Measurements from ENCODE around the gene NUB1. TPM values are rescaled to one million over a fixed set of nuclear protein-coding genes. Genes with fewer than 3 reads are reported as not detected.

NUB1 gene
- total RNA-seq, 2 donors from 2014 or later: 42.3 to 55.2 TPM

- no peak for TF ChIP-seq CTCF (IDR thresholded peaks at IDR 0.05)
- no peaks in the 10 kb centered on the region for H3K27me3 ChIP-seq
- intact Hi-C loops (cut with DNase I): no loop called here
- H3K36me3 ChIP-seq: no peaks in the 10 kb centered on the region
- peaks cover 5% of the 10 kb centered on the region for H3K4me1 ChIP-seq
- H3K4me3 ChIP-seq: no peak overlapping the region
- no peak for DNase-seq
- H3K27ac ChIP-seq: no peak overlapping the region
- H3K9me3 ChIP-seq: no peaks in the 10 kb centered on the region
- no peak overlapping the region for H3K9ac ChIP-seq (ENCODE audit: low read depth in 2 of 2, low read length in 2 of 2)
Observed at GRCh38 chr7:151343516-151343915, 1.9 kb downstream of the NUB1 start.

- Histone ChIP-seq H3K9ac (ENCODE audit: low read depth in 2 of 2, low read length in 2 of 2) (peak overlapping the region in 1 of 2 donors; percentile 19), H3K4me1 (peaks cover 9% of the 10 kb centered on the region), H3K36me3 (no peaks in the 10 kb centered on the region), H3K27ac (peak overlapping the region; percentile 57), H3K9me3 (no peaks in the 10 kb centered on the region), H3K27me3 (no peaks in the 10 kb centered on the region), H3K4me3 (no peak overlapping the region)
- intact Hi-C loops (cut with DNase I): no loop called here
- DNase-seq: peak; percentile 28
- TF ChIP-seq CTCF (IDR thresholded peaks at IDR 0.05): no peak
Observed at GRCh38 chr7:151345576-151346469, 4.2 kb downstream of the NUB1 start.

- no peak for DNase-seq
- H3K9me3 ChIP-seq: no peaks in the 10 kb centered on the region
- no peak for TF ChIP-seq CTCF (IDR thresholded peaks at IDR 0.05)
- no peaks in the 10 kb centered on the region for H3K27me3 ChIP-seq
- peaks cover 9% of the 10 kb centered on the region for H3K4me1 ChIP-seq
- no peak overlapping the region for H3K4me3 ChIP-seq
- no peak overlapping the region for H3K9ac ChIP-seq (ENCODE audit: low read depth in 2 of 2, low read length in 2 of 2)
- intact Hi-C loops (cut with DNase I): no loop called here
- peak overlapping the region; percentile 57 for H3K27ac ChIP-seq
- H3K36me3 ChIP-seq: no peaks in the 10 kb centered on the region
Observed at GRCh38 chr7:151346470-151346769, 4.8 kb downstream of the NUB1 start.

- intact Hi-C loops (cut with DNase I): no loop called here
- TF ChIP-seq CTCF (IDR thresholded peaks at IDR 0.05): no peak
- Histone ChIP-seq H3K27me3 (no peaks in the 10 kb centered on the region), H3K4me1 (peaks cover 9% of the 10 kb centered on the region), H3K9me3 (no peaks in the 10 kb centered on the region), H3K9ac (ENCODE audit: low read depth in 2 of 2, low read length in 2 of 2) (no peak overlapping the region), H3K27ac (no peak overlapping the region), H3K36me3 (peaks cover 6% of the 10 kb centered on the region), H3K4me3 (no peak overlapping the region)
- no peak for DNase-seq
Observed at GRCh38 chr7:151347200-151347599, 5.6 kb downstream of the NUB1 start.

GRCh38 chr7:151348970-151349369 lies 7.4 kb downstream of the NUB1 start:
- H3K36me3 ChIP-seq: peaks cover 6% of the 10 kb centered on the region
- intact Hi-C loops (cut with DNase I): no loop called here
- H3K4me1 ChIP-seq: peaks cover 5% of the 10 kb centered on the region

More at GRCh38 chr7:151348970-151349369, 7.4 kb downstream of the NUB1 start:
- Histone ChIP-seq H3K27me3 (no peaks in the 10 kb centered on the region), H3K9ac (ENCODE audit: low read depth in 2 of 2, low read length in 2 of 2) (no peak overlapping the region), H3K4me3 (no peak overlapping the region), H3K27ac (peak overlapping the region; percentile 77), H3K9me3 (no peaks in the 10 kb centered on the region)
- no peak for TF ChIP-seq CTCF (IDR thresholded peaks at IDR 0.05)
- DNase-seq: no peak
